Muscle layer of colon (tissue), 2 donors: ENCODE measurements around the gene IWS1.

ENCODE experiments used
- H3K27ac ChIP-seq: one replicate; pipeline ENCODE4 v1.7.0; 2013; ENCODE audit warnings: low read depth, mild to moderate bottlenecking, low read length, moderate library complexity
- H3K27me3 ChIP-seq, 2 donors: one replicate each; pipeline ENCODE4 v1.7.0; 2013; ENCODE audit warnings: low read length in 2 of 2, mild to moderate bottlenecking in 2 of 2; ENCODE audit not compliant: insufficient read depth in 2 of 2, control insufficient read depth in 1 of 2
- H3K36me3 ChIP-seq: one replicate; pipeline ENCODE4 v1.7.0; 2013; ENCODE audit warnings: mild to moderate bottlenecking, low read length; ENCODE audit not compliant: insufficient read depth
- H3K4me1 ChIP-seq: one replicate; pipeline ENCODE4 v1.7.0; 2013; ENCODE audit warnings: mild to moderate bottlenecking, low read length; ENCODE audit not compliant: insufficient read depth
- H3K4me3 ChIP-seq, 2 donors: one replicate each; pipeline ENCODE4 v1.7.0; 2013; ENCODE audit warnings: low read length in 2 of 2, low read depth in 1 of 2, mild to moderate bottlenecking in 1 of 2, moderate library complexity in 1 of 2
- H3K9ac ChIP-seq: one replicate; pipeline ENCODE4 v1.7.0; 2013; ENCODE audit warnings: low read length
- H3K9me3 ChIP-seq: one replicate; pipeline ENCODE4 v1.7.0; 2013; ENCODE audit warnings: mild to moderate bottlenecking, low read length
- donor health status: abdominal sarcoma.
- donor health status: Adenocarcinoma of cecum.

The IWS1 gene

DNA sequence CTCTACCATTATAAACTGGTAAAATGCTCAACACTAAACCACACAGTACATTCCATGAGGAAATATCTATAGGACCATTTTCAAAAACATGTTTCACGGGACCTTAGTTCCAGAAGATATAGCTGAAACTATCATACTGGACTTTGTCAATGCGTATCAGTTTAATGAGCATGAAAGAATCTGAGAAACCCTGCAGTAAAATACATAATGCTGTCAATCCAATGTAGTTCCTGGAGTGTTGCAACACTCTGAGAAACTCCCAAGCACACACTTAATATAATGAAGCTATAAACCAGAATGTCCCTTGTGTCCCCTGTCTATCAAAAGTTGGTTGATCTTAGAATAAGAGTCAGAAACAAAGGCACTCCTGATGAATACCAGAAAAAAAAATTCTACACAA is 16.2 kb downstream of the IWS1 start:
- H3K36me3 ChIP-seq: peaks cover 11% of the 10 kb centered on the region

DNA sequence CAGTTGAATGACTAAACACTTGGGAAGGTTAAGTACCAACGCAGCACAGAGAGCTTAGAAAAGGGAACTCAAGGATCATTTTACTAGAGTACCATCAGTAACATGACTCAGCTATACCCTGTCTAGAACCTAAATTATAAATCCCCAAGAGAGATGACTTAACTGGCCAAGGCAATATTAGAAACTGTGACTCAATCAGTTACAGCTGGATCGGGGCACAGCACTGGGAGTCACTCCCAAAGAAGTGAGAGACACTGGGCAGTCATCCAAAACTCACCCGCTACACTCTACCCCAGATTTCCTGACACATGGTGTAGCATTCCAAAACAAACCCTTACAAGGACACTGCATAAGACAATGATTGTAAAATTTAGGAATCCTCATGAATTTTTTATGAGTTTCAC is 17.7 kb downstream of the IWS1 start:
- Histone ChIP-seq H3K4me3 (no peak overlapping the region), H3K27ac (peak overlapping the region; percentile 19), H3K9me3 (no peaks in the 10 kb centered on the region), H3K9ac (no peak overlapping the region), H3K4me1 (peaks cover 31% of the 10 kb centered on the region), H3K36me3 (peaks cover 19% of the 10 kb centered on the region), H3K27me3 (no peaks in the 10 kb centered on the region)

More for the DNA sequence above, 16.2 kb downstream of the IWS1 start:
- H3K27ac ChIP-seq: no peak overlapping the region
- peaks cover 36% of the 10 kb centered on the region for H3K4me1 ChIP-seq
- H3K9me3 ChIP-seq: no peaks in the 10 kb centered on the region
- H3K27me3 ChIP-seq: no peaks in the 10 kb centered on the region
- no peak overlapping the region for H3K4me3 ChIP-seq
- H3K9ac ChIP-seq: no peak overlapping the region

DNA sequence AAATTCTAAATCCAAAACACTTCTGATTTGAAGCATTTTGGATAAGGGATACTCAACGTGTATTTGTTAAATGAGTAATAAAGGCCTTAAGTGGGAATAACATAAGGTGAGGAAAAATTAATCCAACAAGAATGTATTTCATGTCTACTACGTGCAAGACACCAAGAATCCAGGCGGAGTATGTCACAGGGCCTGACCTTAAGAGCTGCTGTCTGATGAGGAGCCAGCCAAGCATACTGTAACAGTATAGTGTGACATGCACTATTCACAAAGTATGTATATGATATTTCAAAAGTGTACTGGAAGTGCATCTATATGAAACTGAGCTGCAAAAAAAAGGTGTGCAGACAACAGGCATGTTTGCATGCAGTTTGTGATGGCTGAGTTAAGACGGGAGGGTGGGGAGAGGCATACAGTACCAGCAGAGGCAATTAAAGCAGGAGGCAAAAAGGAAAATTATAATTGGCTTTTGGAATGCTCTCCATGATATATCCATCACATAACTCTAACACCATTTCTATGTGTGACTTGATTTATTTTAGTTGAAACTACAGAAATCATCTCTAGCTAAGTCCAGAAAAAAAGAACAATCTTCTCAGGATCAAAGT is 18.2 kb downstream of the IWS1 start:
- no peaks in the 10 kb centered on the region for H3K27me3 ChIP-seq
- H3K4me3 ChIP-seq: no peak overlapping the region
- H3K9ac ChIP-seq: no peak overlapping the region
- peaks cover 22% of the 10 kb centered on the region for H3K36me3 ChIP-seq
- H3K9me3 ChIP-seq: no peaks in the 10 kb centered on the region
- peaks cover 31% of the 10 kb centered on the region for H3K4me1 ChIP-seq
- H3K27ac ChIP-seq: no peak overlapping the region

DNA sequence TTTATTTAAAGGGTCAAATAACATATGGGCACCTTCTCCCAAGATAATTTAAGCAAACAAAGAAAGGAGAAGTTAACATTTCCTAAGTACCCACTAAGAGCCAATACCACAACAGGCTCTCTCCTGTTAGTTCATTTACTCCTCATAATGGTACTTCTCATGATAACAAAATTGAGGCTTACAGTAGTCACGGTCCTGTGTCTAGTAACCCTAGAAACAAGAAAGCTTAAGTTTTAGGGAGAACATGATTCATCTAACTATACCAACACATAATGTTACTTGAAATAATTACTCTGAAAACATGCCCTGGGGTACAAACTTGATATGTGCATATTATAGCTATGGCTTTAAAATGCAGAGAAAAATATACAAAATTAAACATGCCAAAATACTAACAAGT is 19.8 kb downstream of the IWS1 start:
- peaks cover 31% of the 10 kb centered on the region for H3K4me1 ChIP-seq
- H3K27me3 ChIP-seq: no peaks in the 10 kb centered on the region
- no peak overlapping the region for H3K4me3 ChIP-seq
- no peaks in the 10 kb centered on the region for H3K9me3 ChIP-seq
- H3K27ac ChIP-seq: no peak overlapping the region
- H3K36me3 ChIP-seq: peaks cover 38% of the 10 kb centered on the region
- H3K9ac ChIP-seq: no peak overlapping the region

GRCh38 chr2:127504552-127505430 is 21.5 kb downstream of the IWS1 start:
- Histone ChIP-seq H3K36me3 (peaks cover 51% of the 10 kb centered on the region), H3K27me3 (no peaks in the 10 kb centered on the region), H3K9ac (no peak overlapping the region), H3K4me3 (no peak overlapping the region), H3K4me1 (peaks cover 31% of the 10 kb centered on the region), H3K27ac (no peak overlapping the region), H3K9me3 (no peaks in the 10 kb centered on the region)

GRCh38 chr2:127503491-127503890 is 22.8 kb downstream of the IWS1 start:
- peaks cover 20% of the 10 kb centered on the region for H3K4me1 ChIP-seq
- peaks cover 56% of the 10 kb centered on the region for H3K36me3 ChIP-seq
- no peak overlapping the region for H3K4me3 ChIP-seq
- H3K27ac ChIP-seq: no peak overlapping the region
- no peaks in the 10 kb centered on the region for H3K9me3 ChIP-seq
- no peak overlapping the region for H3K9ac ChIP-seq
- no peaks in the 10 kb centered on the region for H3K27me3 ChIP-seq

GRCh38 chr2:127498386-127498785 is 27.9 kb downstream of the IWS1 start:
- Histone ChIP-seq H3K27ac (no peak overlapping the region), H3K9ac (no peak overlapping the region), H3K9me3 (no peaks in the 10 kb centered on the region), H3K36me3 (peaks cover 51% of the 10 kb centered on the region), H3K4me1 (no peaks in the 10 kb centered on the region), H3K4me3 (no peak overlapping the region), H3K27me3 (no peaks in the 10 kb centered on the region)

- Histone ChIP-seq H3K27me3 (no peaks in the 10 kb centered on the region), H3K36me3 (peaks cover 78% of the 10 kb centered on the region), H3K27ac (no peak overlapping the region), H3K9me3 (no peaks in the 10 kb centered on the region), H3K4me3 (no peak overlapping the region), H3K4me1 (no peaks in the 10 kb centered on the region), H3K9ac (no peak overlapping the region)
Observed at GRCh38 chr2:127490283-127490682, 36.0 kb downstream of the IWS1 start.

DNA sequence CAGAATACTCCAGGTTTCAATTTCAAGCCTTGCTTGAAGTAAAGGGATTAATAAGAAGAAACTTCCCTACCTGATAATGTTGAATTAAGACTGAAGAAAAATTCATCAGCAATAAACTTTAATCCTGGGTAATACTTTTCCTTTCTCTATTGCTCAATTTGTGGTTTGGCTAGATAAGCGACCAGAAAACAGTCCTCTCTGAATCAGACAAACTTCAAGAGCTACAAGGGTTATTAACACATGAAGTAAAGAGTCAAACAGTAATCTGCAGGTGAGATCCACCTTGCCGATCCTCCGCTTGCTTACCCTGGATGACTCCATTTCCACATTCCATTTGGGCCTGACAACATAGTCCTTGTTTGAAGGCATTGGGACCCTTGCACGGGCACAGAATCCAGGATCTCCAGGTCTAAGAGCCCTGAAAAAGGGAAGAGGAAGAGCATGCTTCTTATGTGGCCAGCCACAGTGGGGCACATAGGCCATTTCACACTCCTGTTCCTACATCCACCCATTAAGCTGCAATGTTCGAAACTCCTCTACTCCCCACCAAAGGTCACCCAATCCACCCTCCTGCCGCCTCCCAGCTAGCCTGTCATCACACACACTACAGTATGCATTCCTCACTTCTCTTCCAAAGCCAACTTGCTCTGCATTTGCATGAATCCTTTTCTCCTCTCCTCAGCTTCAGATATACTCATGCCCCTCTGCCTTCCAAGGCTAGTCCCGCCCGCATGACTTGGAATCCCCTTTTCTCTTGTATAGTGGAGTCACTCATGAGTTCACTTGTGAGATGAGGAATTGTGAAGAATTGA is 39.8 kb downstream of the IWS1 start:
- H3K9ac ChIP-seq: no peak overlapping the region
- no peak overlapping the region for H3K27ac ChIP-seq
- no peak overlapping the region for H3K4me3 ChIP-seq
- no peaks in the 10 kb centered on the region for H3K9me3 ChIP-seq
- H3K4me1 ChIP-seq: no peaks in the 10 kb centered on the region
- peaks cover 63% of the 10 kb centered on the region for H3K36me3 ChIP-seq
- H3K27me3 ChIP-seq: no peaks in the 10 kb centered on the region

DNA sequence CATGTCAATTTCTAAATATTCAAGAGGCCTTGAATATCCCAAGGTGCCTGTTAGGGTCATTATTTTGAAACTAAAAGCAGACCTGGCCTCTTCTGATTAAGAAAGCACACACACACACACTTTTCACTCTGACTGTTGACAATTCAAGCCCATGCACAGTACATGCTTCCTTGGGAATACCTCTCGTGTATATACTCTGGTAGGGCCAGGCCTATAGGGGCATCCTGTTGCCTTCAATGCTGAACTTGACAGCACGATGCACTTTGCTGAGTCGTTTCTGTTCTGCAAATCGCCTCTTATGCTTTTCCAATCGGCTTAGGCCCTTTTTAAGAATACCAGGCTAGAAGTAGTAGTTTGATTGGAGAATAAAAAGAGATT is 40.6 kb downstream of the IWS1 start:
- Histone ChIP-seq H3K9me3 (no peaks in the 10 kb centered on the region), H3K27ac (no peak overlapping the region), H3K27me3 (no peaks in the 10 kb centered on the region), H3K9ac (no peak overlapping the region), H3K4me1 (no peaks in the 10 kb centered on the region), H3K4me3 (no peak overlapping the region), H3K36me3 (peaks cover 63% of the 10 kb centered on the region)

- no peak overlapping the region for H3K4me3 ChIP-seq
Observed at GRCh38 chr2:127485051-127485693, 41.1 kb downstream of the IWS1 start.

More at GRCh38 chr2:127485051-127485693, 41.1 kb downstream of the IWS1 start:
- H3K27me3 ChIP-seq: no peaks in the 10 kb centered on the region
- H3K9me3 ChIP-seq: no peaks in the 10 kb centered on the region
- H3K27ac ChIP-seq: no peak overlapping the region
- peaks cover 63% of the 10 kb centered on the region for H3K36me3 ChIP-seq
- no peaks in the 10 kb centered on the region for H3K4me1 ChIP-seq
- no peak overlapping the region for H3K9ac ChIP-seq
